HUES6 (cell line): ENCODE results near the gene TMEM254.

ENCODE experiments used
- H3K27ac ChIP-seq: 2 replicates; pipeline ENCODE4 v1.7.0; 2013; ENCODE audit warnings: low read depth, mild to moderate bottlenecking, low read length, inconsistent platforms
- H3K27me3 ChIP-seq: 2 replicates; pipeline ENCODE4 v1.6.1; 2013; ENCODE audit warnings: low read length; ENCODE audit not compliant: control insufficient read depth, insufficient read depth
- H3K36me3 ChIP-seq: 2 replicates; pipeline ENCODE4 v1.6.1; 2013; ENCODE audit warnings: low read length; ENCODE audit not compliant: control insufficient read depth, insufficient read depth
- H3K4me1 ChIP-seq: 2 replicates; pipeline ENCODE4 v1.6.1; 2013; ENCODE audit warnings: low read length; ENCODE audit not compliant: control insufficient read depth, insufficient read depth
- H3K4me3 ChIP-seq: 2 replicates; pipeline ENCODE4 v1.5.1; 2013; ENCODE audit warnings: low read depth, low read length
- H3K9ac ChIP-seq: one replicate; pipeline ENCODE4 v1.6.1; 2013; ENCODE audit warnings: mild to moderate bottlenecking, low read length
- H3K9me3 ChIP-seq: 2 replicates; pipeline ENCODE4 v1.6.1; 2013; ENCODE audit warnings: low read depth, low read length; ENCODE audit not compliant: control insufficient read depth, insufficient read depth

TMEM254 gene

DNA sequence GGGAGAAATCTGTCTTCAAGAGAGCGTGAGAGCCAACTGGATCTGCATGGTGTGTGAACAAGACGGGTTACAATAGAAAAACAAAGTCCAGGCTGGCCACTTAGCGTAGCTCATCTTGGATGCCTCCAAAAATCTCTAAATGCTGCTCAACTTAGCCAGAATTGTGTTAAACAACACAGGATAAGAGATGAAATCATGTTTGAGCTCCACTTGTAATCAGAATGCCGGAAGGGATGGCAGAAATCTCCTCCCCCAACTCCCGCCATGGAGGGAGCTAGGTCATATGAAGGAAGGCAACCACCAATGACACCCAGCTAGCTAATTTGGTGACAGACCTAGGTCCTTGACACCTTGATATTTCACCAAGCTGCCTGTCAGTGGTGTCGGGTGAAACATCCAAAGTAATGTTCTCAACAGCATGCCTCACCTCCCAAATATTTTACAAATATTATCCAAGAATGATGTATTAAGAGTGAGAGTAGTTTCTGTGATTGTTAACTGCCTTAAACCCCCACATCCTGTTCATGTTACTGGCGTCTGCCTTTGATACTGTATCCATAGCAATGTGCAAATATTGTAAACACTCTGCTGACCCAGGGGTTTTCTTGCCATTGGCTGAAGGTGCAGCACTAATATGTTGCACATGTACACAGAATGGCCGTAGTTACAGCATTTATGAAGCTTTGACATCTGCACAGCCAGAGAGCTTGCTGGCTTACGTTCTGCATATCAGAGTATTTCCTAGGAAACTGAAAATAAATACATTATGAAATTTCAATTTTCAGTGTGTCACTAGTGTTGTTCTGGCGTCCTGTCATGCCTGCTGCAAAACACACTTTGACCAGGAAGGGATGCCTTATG, 25.8 kb downstream of the TMEM254 start:
- Histone ChIP-seq H3K4me1 (peaks cover 16% of the 10 kb centered on the region; the same call in 1 of the 2 replicates), H3K27me3 (no peaks in the 10 kb centered on the region), H3K27ac (no peak overlapping the region), H3K36me3 (no peaks in the 10 kb centered on the region), H3K9ac (no peak overlapping the region), H3K9me3 (peaks cover 16% of the 10 kb centered on the region), H3K4me3 (no peak overlapping the region)

DNA sequence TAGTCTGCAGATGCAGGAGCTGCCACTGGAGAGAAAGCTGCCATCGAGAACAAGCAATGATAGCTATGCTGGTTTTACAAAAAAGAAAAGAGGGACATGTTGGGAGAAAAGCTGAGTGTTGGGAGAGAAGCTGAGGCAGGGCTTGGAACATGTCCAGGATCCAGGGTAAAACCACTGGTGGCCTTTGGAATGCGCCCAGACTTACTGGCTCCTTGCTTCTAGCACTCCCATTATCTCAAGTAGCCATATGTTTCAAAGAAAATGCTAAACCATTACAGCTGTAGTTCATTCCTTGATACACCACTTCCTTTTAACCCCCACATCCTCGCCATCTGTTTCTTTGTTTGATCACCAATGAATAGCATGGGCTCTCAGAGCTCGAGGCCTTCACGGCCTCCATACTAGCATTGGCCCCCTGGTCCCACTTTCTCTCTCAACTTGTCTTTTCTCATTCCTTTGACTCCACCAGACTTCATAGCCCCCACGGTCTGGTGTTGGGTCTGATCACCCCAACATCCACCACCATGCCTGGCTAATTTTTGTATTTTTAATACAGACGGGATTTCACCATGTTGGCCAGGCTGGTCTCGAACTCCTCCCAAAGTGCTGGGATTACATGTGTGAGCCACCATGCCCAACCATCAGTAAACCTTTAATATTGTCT, 30.2 kb downstream of the TMEM254 start:
- Histone ChIP-seq H3K27ac (no peak overlapping the region), H3K4me1 (peaks cover 16% of the 10 kb centered on the region; the same call in 1 of the 2 replicates), H3K9me3 (peaks cover 27% of the 10 kb centered on the region), H3K4me3 (no peak overlapping the region), H3K9ac (no peak overlapping the region), H3K36me3 (no peaks in the 10 kb centered on the region), H3K27me3 (no peaks in the 10 kb centered on the region)

DNA sequence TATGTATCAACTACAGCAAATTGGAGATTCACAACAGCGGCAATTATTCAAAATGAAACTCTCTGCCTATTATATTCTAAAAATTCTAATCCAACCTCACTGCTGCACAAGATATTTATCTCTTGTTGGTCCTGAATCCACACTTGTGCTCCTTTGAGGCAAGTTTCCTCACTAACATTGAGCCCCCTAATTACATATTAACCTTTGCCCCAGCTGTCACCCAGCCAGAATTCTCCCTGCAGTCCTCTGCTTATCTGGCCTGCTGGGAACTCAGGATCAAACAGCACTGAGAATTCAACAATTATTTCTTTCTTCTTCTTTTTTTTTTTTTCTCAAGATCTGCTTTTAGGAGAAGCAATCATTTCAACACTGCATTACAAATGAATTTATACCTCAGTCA, 32.5 kb downstream of the TMEM254 start:
- H3K4me3 ChIP-seq: no peak overlapping the region
- no peaks in the 10 kb centered on the region for H3K27me3 ChIP-seq
- no peaks in the 10 kb centered on the region for H3K36me3 ChIP-seq
- peaks cover 27% of the 10 kb centered on the region for H3K9me3 ChIP-seq
- no peak overlapping the region for H3K9ac ChIP-seq
- no peak overlapping the region for H3K27ac ChIP-seq
- H3K4me1 ChIP-seq: no peaks in the 10 kb centered on the region; the same call in 1 of the 2 replicates

DNA sequence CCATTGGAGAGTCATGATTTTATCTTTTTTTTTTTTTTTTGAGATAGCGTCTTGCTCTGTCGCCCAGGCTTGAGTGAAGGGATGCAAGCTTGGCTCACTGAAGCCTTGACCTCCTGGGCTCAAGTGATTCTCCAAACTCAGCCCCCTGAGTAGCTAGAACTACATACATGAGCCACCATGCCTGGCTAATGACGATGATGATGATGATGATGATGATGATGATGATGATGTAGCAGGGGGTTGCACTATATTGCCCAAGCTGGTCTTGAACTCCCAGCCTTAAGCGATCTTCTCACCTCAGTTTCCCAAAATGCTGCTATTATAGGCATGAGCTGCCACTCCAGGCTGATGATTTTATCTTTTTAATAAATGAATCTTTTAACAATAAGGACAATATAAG, 40.2 kb downstream of the TMEM254 start:
- H3K9ac ChIP-seq: no peak overlapping the region
- H3K9me3 ChIP-seq: no peaks in the 10 kb centered on the region
- no peak overlapping the region for H3K4me3 ChIP-seq
- no peaks in the 10 kb centered on the region for H3K36me3 ChIP-seq
- no peaks in the 10 kb centered on the region for H3K4me1 ChIP-seq
- H3K27ac ChIP-seq: no peak overlapping the region
- H3K27me3 ChIP-seq: no peaks in the 10 kb centered on the region

DNA sequence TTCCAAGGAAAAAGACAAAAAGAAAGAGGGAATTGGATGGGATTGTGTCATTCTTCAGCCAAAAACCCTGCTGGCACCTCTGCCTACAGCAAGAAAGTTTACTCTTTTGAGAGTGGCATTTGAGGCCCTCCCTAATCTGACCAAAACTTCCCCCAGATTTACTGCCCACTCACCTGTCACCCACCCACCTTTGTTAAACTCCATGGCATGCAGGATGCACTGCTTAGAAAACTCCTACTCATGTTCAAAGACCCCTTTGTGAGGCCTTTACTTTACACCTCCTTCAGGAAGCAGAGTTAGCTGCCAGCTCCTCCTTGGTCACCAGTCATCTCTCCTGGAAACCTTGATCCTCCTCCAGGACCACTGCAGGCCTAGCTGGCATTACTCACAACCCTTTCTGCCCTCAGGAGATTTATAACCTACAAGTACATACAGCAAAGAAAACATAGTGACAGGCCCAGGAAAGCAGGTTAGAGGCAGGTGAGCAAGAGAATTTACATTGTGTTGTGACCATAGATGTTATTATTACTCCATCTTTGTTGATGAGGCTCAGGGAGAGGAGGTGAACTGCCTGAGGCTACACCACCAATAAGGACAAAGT, 43.7 kb downstream of the TMEM254 start:
- Histone ChIP-seq H3K27ac (no peak overlapping the region), H3K36me3 (no peaks in the 10 kb centered on the region), H3K4me3 (no peak overlapping the region), H3K9ac (no peak overlapping the region), H3K27me3 (no peaks in the 10 kb centered on the region), H3K4me1 (no peaks in the 10 kb centered on the region), H3K9me3 (no peaks in the 10 kb centered on the region)

DNA sequence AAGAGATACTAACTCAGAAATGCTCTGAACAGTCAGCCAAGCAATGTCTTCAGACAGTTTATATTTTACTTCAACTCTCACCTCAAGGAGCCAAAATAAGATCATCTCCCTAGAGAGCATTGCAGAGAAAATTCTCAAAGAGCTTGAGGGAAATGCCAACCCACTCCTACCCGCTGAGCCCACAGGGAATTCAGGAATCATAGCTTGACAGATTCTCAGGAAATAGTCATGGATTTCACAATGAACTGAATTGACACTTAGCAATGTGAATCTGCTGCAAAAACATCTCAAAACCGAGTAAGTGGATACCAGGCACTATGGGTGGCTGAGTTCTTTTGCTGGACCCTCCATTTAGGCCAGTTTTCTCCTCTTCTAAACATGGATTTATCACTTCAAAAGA, 44.3 kb downstream of the TMEM254 start:
- no peak overlapping the region for H3K9ac ChIP-seq
- H3K27me3 ChIP-seq: no peaks in the 10 kb centered on the region
- no peak overlapping the region for H3K4me3 ChIP-seq
- H3K36me3 ChIP-seq: no peaks in the 10 kb centered on the region
- H3K9me3 ChIP-seq: no peaks in the 10 kb centered on the region
- no peak overlapping the region for H3K27ac ChIP-seq
- H3K4me1 ChIP-seq: no peaks in the 10 kb centered on the region

DNA sequence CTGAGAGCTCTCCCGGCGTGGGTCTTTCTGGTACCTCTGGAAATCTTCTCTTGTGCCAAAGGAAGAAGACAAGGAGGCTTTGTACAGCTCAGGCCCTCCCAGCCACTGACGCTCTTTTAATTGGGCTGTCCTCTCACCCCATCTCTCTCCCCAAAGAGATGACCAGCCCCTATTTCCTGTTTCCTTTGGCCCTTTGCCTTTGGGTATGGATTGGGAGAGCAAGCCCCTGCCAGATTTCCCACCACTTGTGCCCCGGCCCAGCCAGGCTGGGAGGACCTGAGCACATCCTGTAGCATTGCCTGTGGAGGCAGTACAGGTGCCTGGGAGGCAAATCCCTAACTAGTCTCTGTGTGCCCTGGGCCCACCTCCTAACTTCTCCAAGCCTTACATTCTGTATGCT, 48.4 kb downstream of the TMEM254 start:
- Histone ChIP-seq H3K27me3 (peaks cover 4% of the 10 kb centered on the region; the same call in 1 of the 2 replicates), H3K36me3 (no peaks in the 10 kb centered on the region), H3K9me3 (no peaks in the 10 kb centered on the region), H3K27ac (no peak overlapping the region), H3K9ac (no peak overlapping the region), H3K4me1 (peaks cover 9% of the 10 kb centered on the region), H3K4me3 (no peak overlapping the region)

DNA sequence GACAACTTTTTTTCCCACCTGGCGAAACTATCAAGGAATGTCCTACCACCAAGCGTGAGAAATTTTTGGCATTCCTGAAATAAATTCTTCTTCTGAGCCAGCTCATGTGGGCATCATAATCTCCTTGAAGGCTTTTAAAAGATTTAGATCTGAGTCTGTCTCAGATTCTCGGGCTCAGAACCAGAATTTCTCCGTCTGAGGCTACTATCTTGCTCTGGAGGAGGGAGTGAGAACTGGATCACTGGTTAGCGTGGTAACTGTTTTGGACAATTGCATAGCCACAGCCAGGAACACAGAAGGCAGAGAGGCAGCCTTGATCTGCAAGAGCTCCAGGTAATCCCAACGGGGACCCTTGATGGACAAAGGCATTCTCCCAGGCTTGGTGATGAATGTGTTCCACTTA, 53.0 kb downstream of the TMEM254 start:
- Histone ChIP-seq H3K9me3 (no peaks in the 10 kb centered on the region), H3K4me3 (peak overlapping the region; percentile 62), H3K27me3 (peaks cover 23% of the 10 kb centered on the region), H3K9ac (no peak overlapping the region), H3K27ac (no peak overlapping the region), H3K4me1 (peaks cover 16% of the 10 kb centered on the region), H3K36me3 (no peaks in the 10 kb centered on the region)

DNA sequence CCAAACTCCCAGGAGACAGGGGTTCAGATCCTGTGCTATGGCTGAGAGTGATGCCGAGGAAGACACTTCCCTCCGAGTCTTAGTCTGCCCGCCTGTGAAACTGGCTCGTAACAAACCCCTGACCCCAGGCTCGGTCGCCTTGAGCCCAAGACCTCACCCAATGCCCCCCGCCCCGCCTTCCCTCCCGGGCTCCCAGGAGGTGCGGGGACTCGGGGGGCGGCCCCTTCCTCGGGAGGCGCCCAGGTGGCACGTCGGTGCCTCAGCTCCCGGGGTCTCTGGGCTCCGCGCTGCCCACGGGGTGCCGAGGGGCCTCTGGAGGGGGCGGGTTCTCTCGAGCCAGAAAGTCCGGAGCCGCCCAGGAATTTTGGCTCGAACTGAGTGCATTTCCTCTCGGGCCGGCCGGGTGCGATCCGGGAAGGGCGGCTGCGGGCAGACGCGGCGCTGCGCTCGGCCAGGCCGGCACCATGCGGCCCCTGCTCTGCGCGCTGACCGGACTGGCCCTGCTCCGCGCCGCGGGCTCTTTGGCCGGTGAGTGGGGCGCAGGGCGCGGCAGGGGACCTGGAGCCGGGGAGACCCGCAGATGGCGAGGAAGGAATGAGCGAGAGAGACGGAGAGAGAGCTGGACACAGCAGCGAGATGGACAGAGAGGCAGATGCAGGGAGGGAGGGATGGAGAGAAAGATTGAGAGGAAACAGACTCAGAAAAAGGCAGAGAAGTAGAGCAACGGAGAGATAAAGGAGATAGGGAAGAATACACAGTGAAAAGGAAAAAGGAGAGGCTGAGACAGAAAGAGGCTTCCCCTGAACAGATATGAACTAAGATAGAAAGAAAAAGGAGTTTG, 54.1 kb downstream of the TMEM254 start, which contains the start of gene PLAC9:
Gene PLAC9 (plus strand): TSS at position 432 of the 841 bp plus-strand sequence. CDS start 33 bp downstream, at position 465.
- H3K4me1 ChIP-seq: peaks cover 16% of the 10 kb centered on the region
- peaks cover 23% of the 10 kb centered on the region for H3K27me3 ChIP-seq
- no peaks in the 10 kb centered on the region for H3K36me3 ChIP-seq
- no peaks in the 10 kb centered on the region for H3K9me3 ChIP-seq
- H3K9ac ChIP-seq: peak within 1 kb of the TSS; percentile 39
- peak within 1 kb of the TSS; percentile 62 for H3K4me3 ChIP-seq
- H3K27ac ChIP-seq: no peak within 1 kb of the TSS

DNA sequence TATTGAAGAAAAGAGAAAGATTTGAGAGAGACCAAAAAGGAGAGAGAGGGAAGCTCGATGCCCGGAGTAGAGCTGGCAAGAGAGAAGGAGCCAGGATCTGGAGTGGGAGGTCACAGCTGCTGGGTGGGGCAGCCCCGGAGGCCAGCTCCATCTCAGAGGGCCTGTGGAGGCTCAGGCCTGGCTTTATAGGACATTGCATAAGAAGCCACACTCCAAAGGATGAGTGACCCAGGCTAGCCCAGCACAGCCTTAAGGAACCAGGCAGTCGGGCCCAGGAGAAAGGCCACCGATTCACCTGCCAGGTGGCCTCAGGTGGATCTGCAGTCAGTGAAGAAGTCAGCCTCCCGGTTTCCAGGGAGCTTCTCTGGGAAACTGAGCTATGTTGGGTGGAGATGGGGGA, 54.7 kb downstream of the TMEM254 start:
- Histone ChIP-seq H3K9ac (peak overlapping the region; percentile 39), H3K27me3 (peaks cover 23% of the 10 kb centered on the region), H3K36me3 (no peaks in the 10 kb centered on the region), H3K4me3 (peak overlapping the region; percentile 62), H3K27ac (no peak overlapping the region), H3K4me1 (peaks cover 19% of the 10 kb centered on the region), H3K9me3 (no peaks in the 10 kb centered on the region)
